GM12891 (cell line): ENCODE results near the gene DMD.

Experiments used
- DNase-seq: peaks from one replicate; pipeline ENCODE4 v3.0.0; 2011; ENCODE audit warnings: low spot score; ENCODE audit not compliant: insufficient read length
- FAIRE-seq: peaks from 2 replicates; lab custom pipeline; 2011; peaks lifted over from hg19 to GRCh38; lab: Jason Lieb, UNC
- PAX5 ChIP-seq: IDR thresholded peaks from 2 replicates; pipeline ENCODE4 v1.6.1; 2011; ENCODE audit warnings: low read length, moderate library complexity, mild to moderate bottlenecking; ENCODE audit not compliant: insufficient read depth, severe bottlenecking
- POLR2A ChIP-seq: IDR thresholded peaks from 2 replicates; pipeline ENCODE4 v1.6.1; 2011; ENCODE audit warnings: low read depth, low read length, control low read depth
- POLR2AphosphoS5 ChIP-seq: IDR thresholded peaks from 2 replicates; pipeline ENCODE4 v1.6.1; 2011; ENCODE audit warnings: low read depth, low read length, control low read depth
- POU2F2 ChIP-seq: IDR thresholded peaks from 2 replicates; pipeline ENCODE4 v1.6.1; 2011; ENCODE audit warnings: low read depth, mild to moderate bottlenecking, control low read depth, low read length, moderate library complexity
- SPI1 ChIP-seq: IDR thresholded peaks from 2 replicates; pipeline ENCODE4 v1.6.1; 2011; ENCODE audit warnings: low read depth, low read length, control low read depth
- TAF1 ChIP-seq: IDR thresholded peaks from 2 replicates; pipeline ENCODE4 v1.6.1; 2011; ENCODE audit warnings: low read depth, low read length, control low read depth

The DMD gene

GRCh38 chrX:31302573-31303075 lies 1908.7 kb downstream of the DMD start:
- DNase-seq (no peak), FAIRE-seq (no peak)
- TF ChIP-seq POLR2A = no peak
- no peak for TF ChIP-seq POU2F2
- TF ChIP-seq POLR2AphosphoS5 = no peak
- TF ChIP-seq TAF1 = no peak
- TF ChIP-seq PAX5 = no peak
- TF ChIP-seq SPI1 = no peak

DNA sequence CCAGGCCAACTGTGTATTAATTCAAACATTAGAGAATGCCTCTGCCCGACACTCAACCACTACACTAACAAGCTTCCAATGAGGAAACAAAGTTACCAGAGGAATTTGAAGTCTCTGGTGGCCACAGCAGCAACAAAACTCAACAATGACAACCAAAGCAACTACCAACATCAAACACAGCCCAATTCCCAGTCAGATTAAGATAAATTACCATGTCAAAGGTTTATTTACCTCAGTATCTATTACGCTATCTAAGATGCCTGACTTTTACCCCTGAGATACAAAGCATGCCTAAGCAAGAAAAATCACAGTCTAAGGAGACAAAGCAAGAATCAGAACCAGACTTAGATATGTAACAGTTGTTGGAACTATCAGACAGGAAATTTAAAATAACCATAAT lies 1909.4 kb downstream of the DMD start:
- TF ChIP-seq POLR2AphosphoS5 = no peak
- no peak for TF ChIP-seq PAX5
- no peak for TF ChIP-seq TAF1
- no peak for TF ChIP-seq POLR2A
- no peak for TF ChIP-seq POU2F2
- TF ChIP-seq SPI1 = no peak
- DNase-seq (no peak), FAIRE-seq (no peak)

GRCh38 chrX:31301203-31301602 lies 1910.1 kb downstream of the DMD start:
- no peak for FAIRE-seq
- no peak for DNase-seq
- TF ChIP-seq POLR2AphosphoS5 = no peak
- TF ChIP-seq SPI1 = no peak
- no peak for TF ChIP-seq PAX5
- TF ChIP-seq POLR2A = no peak
- no peak for TF ChIP-seq TAF1
- TF ChIP-seq POU2F2 = no peak

DNA sequence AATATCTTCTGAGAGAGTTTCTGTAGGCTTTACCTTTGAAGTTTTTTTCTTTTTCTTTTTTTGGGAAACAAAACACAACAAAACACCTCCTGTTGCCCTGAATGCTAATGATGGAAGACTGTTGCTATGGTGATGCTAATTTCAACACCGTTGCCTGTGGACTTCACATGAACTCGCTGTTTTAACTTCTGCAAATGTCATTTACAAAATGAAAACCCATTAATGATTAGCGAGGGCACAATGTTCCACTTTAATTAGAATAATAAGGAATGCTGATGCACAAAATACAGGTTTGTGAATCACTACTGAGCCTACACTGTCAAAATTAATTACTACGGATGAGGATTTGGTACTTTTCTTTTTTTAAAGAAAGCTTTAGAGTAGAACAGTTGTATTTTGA lies 1912.4 kb downstream of the DMD start:
- FAIRE-seq (no peak), DNase-seq (no peak)
- TF ChIP-seq PAX5 (no peak), TAF1 (no peak), POLR2AphosphoS5 (no peak), SPI1 (no peak), POU2F2 (no peak), POLR2A (no peak)

- FAIRE-seq = no peak
- no peak for DNase-seq
- TF ChIP-seq PAX5 (no peak), POLR2A (no peak), POLR2AphosphoS5 (no peak), SPI1 (no peak), POU2F2 (no peak), TAF1 (no peak)
These were observed 1913.5 kb downstream of the DMD start for GRCh38 chrX:31297881-31298280.

DNA sequence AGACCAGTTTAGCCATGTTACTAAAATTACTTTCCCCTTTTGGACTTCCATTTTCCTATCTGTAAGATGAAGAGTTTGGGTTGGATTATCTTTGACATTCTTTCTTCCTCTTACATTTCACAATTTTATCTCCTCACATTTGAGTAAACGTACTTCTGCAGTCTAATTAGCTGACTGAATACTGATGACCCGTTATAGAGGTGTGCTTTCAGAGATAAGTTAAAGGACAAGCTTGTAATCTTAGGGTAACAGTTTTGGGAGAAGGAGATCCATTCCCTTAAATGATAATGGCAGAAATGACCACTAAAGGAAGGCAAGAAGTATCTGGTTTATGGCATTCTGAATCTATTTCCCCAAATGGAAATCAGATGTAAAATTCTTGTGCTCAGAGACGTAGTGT lies 1916.9 kb downstream of the DMD start:
- no peak for FAIRE-seq
- no peak for TF ChIP-seq TAF1
- no peak for TF ChIP-seq POLR2A
- no peak for TF ChIP-seq POU2F2
- no peak for TF ChIP-seq PAX5
- TF ChIP-seq SPI1 = no peak
- TF ChIP-seq POLR2AphosphoS5 = no peak
- no peak for DNase-seq

- no peak for DNase-seq
- TF ChIP-seq POU2F2 (no peak), TAF1 (no peak), POLR2AphosphoS5 (no peak), SPI1 (no peak), POLR2A (no peak), PAX5 (no peak)
- no peak for FAIRE-seq
These were observed 1917.9 kb downstream of the DMD start for GRCh38 chrX:31293409-31293808.

DNA sequence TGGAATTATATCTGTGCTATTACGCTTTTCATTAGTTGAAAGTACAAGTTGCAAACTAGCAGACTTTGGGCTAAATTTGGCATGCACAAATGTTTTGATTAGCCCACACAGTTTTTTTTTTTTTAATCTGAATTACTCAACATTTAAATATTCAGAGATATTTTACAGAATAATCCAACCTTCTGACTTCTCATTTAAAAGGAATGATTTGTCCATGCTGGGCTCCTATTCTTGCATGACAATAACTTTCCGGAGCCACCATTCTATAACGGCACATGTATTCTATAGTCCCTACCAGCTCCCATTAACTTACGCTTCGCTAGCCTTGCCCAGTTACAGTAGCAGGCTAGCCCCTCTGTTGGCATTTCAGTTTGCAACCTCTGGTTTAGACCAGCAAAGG lies 1920.2 kb downstream of the DMD start:
- DNase-seq (no peak), FAIRE-seq (no peak)
- TF ChIP-seq POLR2A (no peak), POLR2AphosphoS5 (no peak), TAF1 (no peak), SPI1 (no peak), PAX5 (no peak), POU2F2 (no peak)

GRCh38 chrX:31287861-31288260 lies 1923.5 kb downstream of the DMD start:
- no peak for FAIRE-seq
- TF ChIP-seq POLR2AphosphoS5 (no peak), TAF1 (no peak), PAX5 (no peak), SPI1 (no peak), POLR2A (no peak), POU2F2 (no peak)
- no peak for DNase-seq
